H1 (cell line): ENCODE results near the gene ANKRD40CL. TPM values are rescaled to one million over a fixed set of nuclear protein-coding genes. Genes with fewer than 3 reads are reported as not detected.

Experiments used
- CTCF ChIA-PET: fragments of 300-600 bp; sonication (Branson Sonifier 250); formaldehyde crosslinking; loops from one replicate; lab custom pipeline; 2021; ENCODE audit not compliant: partially characterized antibody; lab: Charles Lee
- POLR2A ChIA-PET: fragments of 300-600 bp; sonication (Branson Sonifier 250); formaldehyde crosslinking; loops from one replicate; lab custom pipeline; 2021; ENCODE audit warnings: inconsistent platforms; ENCODE audit not compliant: partially characterized antibody; lab: Charles Lee
- DNase-seq, 2 experiments: peaks; one replicate each; pipeline versions ENCODE4 v3.0.0 to v3.0.0-alpha.2; 2010 to 2022; ENCODE audit warnings: low spot score in 2 of 2, low read depth in 1 of 2, mixed read lengths in 1 of 2
- FAIRE-seq: peaks from 2 replicates; lab custom pipeline; 2011; peaks lifted over from hg19 to GRCh38; lab: Jason Lieb, UNC
- H2AFZ ChIP-seq: 2 replicates; pipeline ENCODE4 v1.8.1; 2012; ENCODE audit warnings: low read length, inconsistent platforms
- H2AK5ac ChIP-seq: 2 replicates; pipeline ENCODE4 v1.6.1; 2013; ENCODE audit warnings: low read depth, low read length
- H2BK120ac ChIP-seq: replicated peaks from 2 replicates; pipeline ENCODE3; 2013; ENCODE audit warnings: low read depth, low read length, inconsistent platforms
- H2BK12ac ChIP-seq: 2 replicates; pipeline ENCODE4 v1.6.1; 2013; ENCODE audit warnings: low read depth, low read length
- H2BK15ac ChIP-seq: 2 replicates; pipeline ENCODE4 v1.6.1; 2013; ENCODE audit warnings: low read length
- H2BK20ac ChIP-seq: 2 replicates; pipeline ENCODE4 v1.6.1; 2013; ENCODE audit warnings: low read length
- H2BK5ac ChIP-seq: 2 replicates; pipeline ENCODE4 v1.6.1; 2013; ENCODE audit warnings: low read depth, low read length
- H3K14ac ChIP-seq: 2 replicates; pipeline ENCODE4 v1.6.1; 2013; ENCODE audit warnings: inconsistent platforms; ENCODE audit not compliant: insufficient read length
- H3K18ac ChIP-seq: 2 replicates; pipeline ENCODE4 v1.6.1; 2013; ENCODE audit warnings: low read length; ENCODE audit errors: extremely low read depth
- H3K23ac ChIP-seq: 2 replicates; pipeline ENCODE4 v1.6.1; 2013; ENCODE audit warnings: inconsistent platforms; ENCODE audit not compliant: insufficient read length
- H3K23me2 ChIP-seq: 2 replicates; pipeline ENCODE4 v1.6.1; 2013; ENCODE audit warnings: low read depth, low read length
- H3K27ac ChIP-seq: 2 replicates; pipeline ENCODE4 v1.6.1; 2011; ENCODE audit warnings: low read depth, low read length, inconsistent platforms
- H3K27me3 ChIP-seq, 4 experiments: replicated peaks in 1 of 4; 1 replicate in 1 of 4; 2 replicates in 3 of 4; pipeline versions ENCODE4 v1.6.1 to v1.8.1; 2011 to 2013; ENCODE audit warnings: low read length in 3 of 4, mild to moderate bottlenecking in 3 of 4, inconsistent platforms in 2 of 4, mixed read lengths in 2 of 4, moderate library complexity in 1 of 4; ENCODE audit not compliant: control insufficient read depth in 3 of 4, insufficient read depth in 3 of 4; ENCODE audit errors: extremely low read depth in 1 of 4
- H3K36me3 ChIP-seq, 4 experiments: 2 replicates each; pipeline versions ENCODE4 v1.6.1 to v1.8.1; 2011 to 2013; ENCODE audit warnings: mild to moderate bottlenecking in 4 of 4, low read length in 3 of 4, moderate library complexity in 2 of 4, control low read depth in 1 of 4, inconsistent platforms in 1 of 4; ENCODE audit not compliant: insufficient read depth in 4 of 4, control insufficient read depth in 2 of 4
- H3K4ac ChIP-seq: replicated peaks from 2 replicates; pipeline ENCODE3; 2013; ENCODE audit warnings: low read length, low read depth, mixed read lengths, inconsistent platforms; ENCODE audit not compliant: insufficient read length
- H3K4me1 ChIP-seq, 4 experiments: replicated peaks in 1 of 4; 1 replicate in 1 of 4; 2 replicates in 3 of 4; pipeline versions ENCODE4 v1.6.1 to v1.8.1; 2011 to 2013; ENCODE audit warnings: low read length in 3 of 4, inconsistent platforms in 2 of 4, mixed read lengths in 1 of 4; ENCODE audit not compliant: insufficient read depth in 4 of 4, control insufficient read depth in 3 of 4
- H3K4me2 ChIP-seq, 2 experiments: 2 replicates each; pipeline versions ENCODE4 v1.6.1 to v1.8.1; 2011 to 2013; ENCODE audit warnings: low read depth in 2 of 2, low read length in 2 of 2, control low read depth in 1 of 2, inconsistent platforms in 1 of 2, mild to moderate bottlenecking in 1 of 2; ENCODE audit not compliant: insufficient read depth in 1 of 2
- H3K4me3 ChIP-seq, 4 experiments: fragments of 200-600, 300-600 bp in 1 of 4; sonication (generic), shearing (Covaris generic), sonication (Bioruptor Twin) in 1 of 4; 2 replicates each; pipeline versions ENCODE4 v1.5.1 to v1.8.1; 2011 to 2016; ENCODE audit warnings: low read length in 4 of 4, low read depth in 3 of 4, control low read depth in 2 of 4, inconsistent platforms in 2 of 4, mild to moderate bottlenecking in 2 of 4, mixed read lengths in 1 of 4, moderate library complexity in 1 of 4; ENCODE audit not compliant: insufficient read depth in 2 of 4; ENCODE audit errors: extremely low read depth in 1 of 4
- H3K56ac ChIP-seq: replicated peaks from 2 replicates; pipeline ENCODE3; 2013; ENCODE audit warnings: low read depth, mild to moderate bottlenecking, mixed read lengths, low read length, inconsistent platforms; ENCODE audit not compliant: insufficient read length
- H3K79me1 ChIP-seq: 2 replicates; pipeline ENCODE4 v1.6.1; 2013; ENCODE audit warnings: low read depth, low read length, control low read depth
- H3K79me2 ChIP-seq, 2 experiments: 2 replicates each; pipeline versions ENCODE4 v1.6.1 to v1.8.1; 2012 to 2013; ENCODE audit warnings: low read length in 2 of 2, mild to moderate bottlenecking in 2 of 2, inconsistent platforms in 1 of 2; ENCODE audit not compliant: insufficient read depth in 2 of 2, control insufficient read depth in 1 of 2
- H3K9ac ChIP-seq, 4 experiments: replicated peaks in 1 of 4; 1 replicate in 1 of 4; 2 replicates in 3 of 4; pipeline versions ENCODE4 v1.6.1 to v1.8.1; 2011 to 2013; ENCODE audit warnings: low read depth in 3 of 4, low read length in 3 of 4, control low read depth in 2 of 4, mild to moderate bottlenecking in 2 of 4, moderate library complexity in 2 of 4, inconsistent platforms in 1 of 4; ENCODE audit errors: extremely low read depth in 1 of 4
- H3K9me3 ChIP-seq, 2 experiments: 2 replicates each; pipeline versions ENCODE4 v1.6.1 to v1.8.1; 2012 to 2013; ENCODE audit warnings: mild to moderate bottlenecking in 2 of 2, moderate library complexity in 2 of 2, control low read depth in 1 of 2, inconsistent platforms in 1 of 2, low read depth in 1 of 2, low read length in 1 of 2, mixed read lengths in 1 of 2; ENCODE audit not compliant: insufficient read depth in 2 of 2
- H4K20me1 ChIP-seq, 2 experiments: replicated peaks in 1 of 2; 2 replicates each; pipeline versions ENCODE3 to v1.8.1; 2011 to 2013; ENCODE audit warnings: inconsistent platforms in 2 of 2, low read length in 2 of 2, mild to moderate bottlenecking in 1 of 2; ENCODE audit not compliant: insufficient read depth in 2 of 2, control insufficient read depth in 1 of 2
- H4K5ac ChIP-seq: 2 replicates; pipeline ENCODE4 v1.6.1; 2013; ENCODE audit warnings: low read length, low read depth, mixed read lengths, inconsistent platforms; ENCODE audit not compliant: insufficient read length
- H4K8ac ChIP-seq: 2 replicates; pipeline ENCODE4 v1.8.0; 2013; ENCODE audit warnings: mild to moderate bottlenecking, moderate library complexity, low read length, inconsistent platforms; ENCODE audit not compliant: insufficient read depth; ENCODE audit errors: extremely low read depth
- H4K91ac ChIP-seq: replicated peaks from 2 replicates; pipeline ENCODE3; 2013; ENCODE audit warnings: low read length, mixed read lengths, inconsistent platforms; ENCODE audit not compliant: insufficient read length
- CBX8 ChIP-seq: fragments of 300-800, 300-1000 bp; sonication (generic); IDR thresholded peaks from 2 replicates; pipeline ENCODE4 v1.7.1; 2016; ENCODE audit warnings: low read depth, low read length, borderline replicate concordance
- CREB1 ChIP-seq: IDR thresholded peaks from 2 replicates; pipeline ENCODE4 v1.6.1; 2012; ENCODE audit warnings: inconsistent platforms
- EZH2 ChIP-seq: fragments of 200-600 bp; sonication (generic); IDR thresholded peaks from 2 replicates; pipeline ENCODE4 v1.7.1; 2012; ENCODE audit warnings: low read depth, mild to moderate bottlenecking, moderate library complexity, low read length, inconsistent platforms; ENCODE audit not compliant: severe bottlenecking
- GTF2F1 ChIP-seq: IDR thresholded peaks from 2 replicates; pipeline ENCODE4 v1.6.1; 2012; ENCODE audit warnings: low read depth, low read length, improper control_type of control experiment, borderline replicate concordance
- JUN ChIP-seq: IDR thresholded peaks from 2 replicates; pipeline ENCODE4 v1.6.1; 2011; ENCODE audit warnings: low read depth, mild to moderate bottlenecking, improper control_type of control experiment, low read length
- MAX ChIP-seq: IDR thresholded peaks from 2 replicates; pipeline ENCODE4 v1.6.1; 2012; ENCODE audit warnings: inconsistent platforms
- NRF1 ChIP-seq: IDR thresholded peaks from 2 replicates; pipeline ENCODE4 v1.6.1; 2011; ENCODE audit warnings: mild to moderate bottlenecking, low read depth, low read length, improper control_type of control experiment
- PHF8 ChIP-seq: fragments of 200-600 bp; sonication (generic); conservative IDR thresholded peaks from 2 replicates; pipeline ENCODE4 v1.7.1; 2012; ENCODE audit warnings: low read depth, mild to moderate bottlenecking, inconsistent platforms, low read length, moderate library complexity
- POU5F1 ChIP-seq: IDR thresholded peaks from 2 replicates; pipeline ENCODE4 v1.6.1; 2011; ENCODE audit warnings: low read depth, mild to moderate bottlenecking, low read length, moderate library complexity
- RAD21 ChIP-seq, 2 experiments: IDR thresholded peaks in 1 of 2; conservative IDR thresholded peaks in 1 of 2; 2 replicates each; pipeline ENCODE4 v1.6.1; 2011; ENCODE audit warnings: low read depth in 2 of 2, low read length in 2 of 2, improper control_type of control experiment in 1 of 2, inconsistent platforms in 1 of 2, mild to moderate bottlenecking in 1 of 2, moderate library complexity in 1 of 2
- SIRT6 ChIP-seq: IDR thresholded peaks from one replicate; pipeline ENCODE4 v1.7.1; 2012; ENCODE audit warnings: low read length, inconsistent platforms
- SP1 ChIP-seq: IDR thresholded peaks from 2 replicates; pipeline ENCODE4 v1.6.1; 2011; ENCODE audit warnings: low read depth, low read length
- WGBS, 2 experiments: shearing (Covaris generic) in 1 of 2; methylation state at CpG; one replicate each; pipeline versions ENCODE4 v1.1.6 to v1.1.7; 2013 to 2015; ENCODE audit warnings: low lambda C conversion rate in 2 of 2, mixed read lengths in 2 of 2, inconsistent platforms in 1 of 2, low coverage in 1 of 2, missing lambda C conversion rate in 1 of 2; ENCODE audit not compliant: insufficient replicate concordance in 2 of 2, insufficient coverage in 1 of 2, insufficient read length in 1 of 2; ENCODE audit errors: extremely low coverage in 1 of 2, missing lambda C conversion rate in 1 of 2; 5-methylcytosine and 5-hydroxymethylcytosine counted together
- polyA plus RNA-seq, 7 experiments: library from polyadenylated mRNA; depleted of rRNA in 3 of 7; stranded (reverse) in 5 of 7; unstranded in 2 of 7; fragments of >200 nt in 5 of 7; fragments of 200-250 nt in 2 of 7; gene quantifications; 1 replicate in 5 of 7; 2 replicates in 1 of 7; 4 replicates in 1 of 7; pipeline versions ENCODE4 v1.2.1 to v1.2.3, GENCODE V29; 2011 to 2013; ENCODE audit warnings: missing spikeins in 2 of 7, mixed read lengths in 2 of 7
- total RNA-seq: library from RNA; stranded (reverse); fragmentation: NEBNext Ultra II Directional; extraction: Animal tissue kit (Norgen Biotek cat#: 25700); gene quantifications from 2 replicates; pipeline ENCODE4 v1.2.1, GENCODE V29; 2021

The ANKRD40CL gene
- total and polyA plus RNA-seq, 2 of the 8 experiments (the other 6 are each of a cell fraction or from before 2014, with no cell fraction given) = not detected

- no peak overlapping the region for H2AFZ ChIP-seq
- H3K79me1 ChIP-seq = no peaks in the 10 kb centered on the region
- CTCF ChIA-PET = no interaction called here
- H3K56ac ChIP-seq = no peak overlapping the region
- H3K14ac ChIP-seq = no peak overlapping the region
- peak overlapping the region in 2 of 4 experiments; percentile 66 to 94; a peak in 3 of 7 replicates for H3K9ac ChIP-seq
- peaks cover 23 to 27% of the 10 kb centered on the region in 2 experiments for H4K20me1 ChIP-seq
- no peak overlapping the region for H2BK5ac ChIP-seq
- H3K4ac ChIP-seq = no peak overlapping the region
- H2BK20ac ChIP-seq = no peak overlapping the region
- H3K36me3 ChIP-seq = peaks cover 0 to 5% (median 1%) of the 10 kb centered on the region in 4 experiments; a peak in 1 of 8 replicates
- H2BK15ac ChIP-seq = no peak overlapping the region
- peak overlapping the region; percentile 60 to 95 (median 94); a peak in 7 of 8 replicates for H3K4me3 ChIP-seq
- H3K27ac ChIP-seq = no peak overlapping the region
- H4K91ac ChIP-seq = no peak overlapping the region
- POLR2A ChIA-PET = interaction anchor here (0.6 to 1.2 kb wide), 3 partner anchors 12 to 179 kb away, joined by 3 to 4 read pairs (median 3); no protein-coding TSS in a partner anchor
- no peak overlapping the region for H2AK5ac ChIP-seq
- H3K23ac ChIP-seq = no peak overlapping the region
- H2BK12ac ChIP-seq = no peak overlapping the region
- H3K23me2 ChIP-seq = no peaks in the 10 kb centered on the region; the same call in 1 of the 2 replicates
- H3K79me2 ChIP-seq = peaks cover 64 to 70% of the 10 kb centered on the region in 2 experiments
- DNase-seq (no peak), FAIRE-seq (no peak)
- H3K18ac ChIP-seq = no peak overlapping the region
- peaks cover 0 to 8% (median 2%) of the 10 kb centered on the region in 4 experiments; a peak in 3 of 7 replicates for H3K4me1 ChIP-seq
- peak overlapping the region; percentile 75 to 92 for H3K4me2 ChIP-seq
- no peaks in the 10 kb centered on the region for H3K9me3 ChIP-seq
- no peaks in the 10 kb centered on the region for H3K27me3 ChIP-seq
- no peak overlapping the region for H2BK120ac ChIP-seq
- 49% methylated on average over 7 of the region's 7 CpGs; no CpG with 5 or more reads in 1 of the 2 experiments for WGBS, 2 experiments
- no peak overlapping the region for H4K5ac ChIP-seq
- no peak overlapping the region for H4K8ac ChIP-seq
- TF ChIP-seq PHF8 (no peak), MAX (no peak), JUN (no peak), SP1 (no peak), NRF1 (no peak; the same call in 1 of the 2 replicates), SIRT6 (no peak), CREB1 (no peak), RAD21 (IDR thresholded peaks at IDR 0.05 in 1 of 2, conservative IDR thresholded peaks at IDR 0.05 in 1 of 2; ENCODE audit: low read depth in 2 of 2, low read length in 2 of 2) (no peak), EZH2 (no peak), CBX8 (no peak), POU5F1 (no peak), GTF2F1 (no peak)
These were observed 45.9 kb downstream of the ANKRD40CL start for GRCh38 chr17:50721194-50722010.
